Hematopoietic multipotent progenitor cell treated with erythropoietin and hydrocortisone succinate and interleukin-3 and kit ligand, for 17 days (in vitro differentiated cells): ENCODE results near the gene EYS.
"Not testable (repeated sequence)": the region's sequence is repeated elsewhere in the genome, so short reads cannot be mapped to it uniquely, and the experiment has no call there.

Experiments
- DNase-seq: peaks from one replicate; pipeline ENCODE4 v3.0.0-alpha.2; 2015; ENCODE audit warnings: low spot score

Gene EYS

DNA sequence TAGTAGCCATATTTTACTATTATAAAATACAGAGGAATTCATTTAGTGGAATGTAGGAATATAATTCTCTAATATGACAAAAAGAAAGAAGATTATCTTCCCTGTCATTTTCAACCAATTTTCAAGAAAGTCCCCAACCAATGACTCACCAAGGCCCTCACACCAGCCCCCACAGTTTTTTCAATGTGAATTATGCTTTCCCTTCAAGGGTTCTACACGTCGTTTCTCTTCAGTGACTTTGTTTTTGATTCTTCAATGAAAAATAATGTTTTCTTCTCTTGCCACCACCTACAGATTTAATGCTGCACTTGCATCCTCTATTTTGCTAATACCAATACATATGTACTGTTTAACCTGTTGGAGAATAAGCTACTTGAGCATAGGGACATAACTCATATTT, 1230.1 kb downstream of the EYS start:
- no peak for DNase-seq

DNA sequence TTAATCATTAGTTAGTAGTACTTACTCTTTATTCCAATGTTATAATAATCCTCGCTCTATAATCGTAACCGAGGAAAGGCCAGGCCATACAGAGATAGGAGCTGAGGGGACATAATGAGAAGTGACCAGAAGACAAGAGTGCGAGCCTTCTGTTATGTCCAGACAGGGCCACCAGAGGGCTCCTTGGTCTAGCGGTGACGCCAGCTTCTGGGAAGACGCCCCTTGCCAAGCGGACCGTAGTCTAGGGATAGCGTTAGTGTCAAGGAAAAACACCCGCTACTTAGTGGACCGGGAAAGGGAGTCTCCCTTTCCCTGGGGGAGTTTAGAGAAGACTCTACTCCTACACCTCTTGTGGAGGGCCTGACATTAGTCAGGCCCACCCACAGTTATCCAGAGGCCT, 1237.6 kb downstream of the EYS start:
- not testable (repeated sequence) for DNase-seq

DNA sequence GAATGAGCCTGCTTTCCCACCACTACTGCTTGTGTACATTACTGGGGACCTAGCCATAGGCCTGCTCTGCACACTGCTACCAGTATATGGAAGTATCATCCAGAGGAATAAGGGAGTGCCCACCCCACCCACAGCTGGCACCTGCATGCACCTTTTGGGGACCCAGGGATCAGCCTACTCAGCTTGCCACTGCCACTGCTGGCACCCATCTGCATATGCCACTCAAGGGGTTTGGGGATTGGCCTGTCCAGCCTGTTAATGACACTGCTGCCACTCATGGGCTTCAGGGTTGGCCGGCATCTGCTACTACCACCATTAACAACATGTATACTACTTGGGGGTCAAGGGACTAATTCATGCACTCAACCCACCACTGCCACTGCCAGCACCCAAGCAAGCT, 1239.4 kb downstream of the EYS start:
- DNase-seq, result no peak

DNA sequence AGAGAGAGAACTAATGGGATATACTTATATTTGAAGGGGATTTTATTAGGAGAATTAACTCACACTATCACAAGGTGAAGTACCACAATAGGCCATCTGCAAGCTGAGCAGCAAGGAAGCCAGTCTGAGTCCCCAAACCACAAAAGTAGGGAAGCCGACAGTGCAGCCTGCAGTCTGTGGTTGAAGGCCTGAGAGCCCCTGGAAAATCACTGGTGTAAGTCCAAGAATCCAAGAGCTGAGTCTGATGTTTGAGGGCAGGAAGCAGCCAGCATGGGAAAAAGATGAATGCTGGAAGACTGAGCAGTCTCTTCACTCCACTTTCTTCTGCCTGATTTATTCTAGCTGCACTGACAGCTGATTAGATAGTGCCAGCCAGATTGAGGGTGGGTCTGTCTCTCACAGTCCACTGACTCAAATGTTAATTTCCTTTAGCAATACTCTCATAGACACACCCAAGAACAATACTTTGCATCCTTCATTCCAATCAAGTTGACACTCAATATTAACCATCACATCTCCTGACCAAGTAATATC, 1247.5 kb downstream of the EYS start:
- DNase-seq, result no peak

DNA sequence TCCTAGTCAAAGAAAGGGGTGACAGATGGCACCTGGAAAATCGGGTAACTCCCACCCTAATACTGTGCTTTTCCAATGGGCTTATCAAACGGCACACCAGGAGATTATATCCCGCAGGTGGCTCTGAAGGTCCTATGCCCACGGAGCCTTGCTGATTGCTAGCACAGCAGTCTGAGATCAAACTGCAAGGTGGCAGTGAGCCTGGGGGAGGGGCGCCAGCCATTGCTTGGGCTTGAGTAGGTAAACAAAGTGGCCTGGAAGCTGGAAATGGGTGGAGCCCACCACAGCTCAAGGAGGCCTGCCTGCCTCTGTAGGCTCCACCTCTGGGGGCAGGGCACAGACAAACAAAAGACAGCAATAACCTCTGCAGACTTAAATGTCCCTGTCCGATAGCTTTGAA, 1258.9 kb downstream of the EYS start:
- DNase-seq, result not testable (repeated sequence)

DNA sequence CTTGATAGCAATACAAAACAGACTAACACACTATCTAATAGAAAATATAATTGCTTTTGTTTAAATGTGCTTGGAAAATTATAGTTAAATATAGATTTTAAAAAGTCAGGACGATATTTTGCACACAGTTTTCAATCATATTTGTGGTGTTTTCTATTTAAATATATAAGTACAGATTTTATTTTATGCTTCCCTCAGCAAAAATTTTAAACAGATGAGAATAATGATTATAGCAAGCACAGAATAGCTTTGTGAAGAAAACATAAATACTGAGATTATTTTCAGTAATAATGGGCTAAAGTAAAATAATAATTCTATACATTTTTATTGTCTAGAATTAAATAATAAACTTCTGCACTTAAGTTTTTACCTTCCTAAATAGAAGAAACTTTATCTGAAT, 1262.0 kb downstream of the EYS start:
- DNase-seq, result no peak

DNA sequence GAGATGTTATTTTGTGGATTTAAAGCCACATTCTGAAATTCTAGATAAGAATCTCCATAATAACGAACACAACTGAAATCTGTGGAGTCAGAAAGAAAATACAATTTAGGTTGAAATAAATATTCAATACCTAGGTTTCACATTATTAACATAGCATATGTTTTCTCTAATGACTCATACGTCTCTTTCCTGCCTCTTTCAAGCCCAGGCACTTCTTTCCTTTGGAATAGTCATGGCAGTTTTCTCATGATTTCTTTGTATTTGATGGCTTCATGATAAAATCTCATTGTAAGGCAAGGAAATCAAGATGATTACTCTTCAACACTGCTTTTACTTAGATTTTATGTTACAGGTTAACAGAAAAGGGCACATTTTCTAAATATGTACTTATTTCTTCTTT, 1267.8 kb downstream of the EYS start:
- no peak for DNase-seq

DNA sequence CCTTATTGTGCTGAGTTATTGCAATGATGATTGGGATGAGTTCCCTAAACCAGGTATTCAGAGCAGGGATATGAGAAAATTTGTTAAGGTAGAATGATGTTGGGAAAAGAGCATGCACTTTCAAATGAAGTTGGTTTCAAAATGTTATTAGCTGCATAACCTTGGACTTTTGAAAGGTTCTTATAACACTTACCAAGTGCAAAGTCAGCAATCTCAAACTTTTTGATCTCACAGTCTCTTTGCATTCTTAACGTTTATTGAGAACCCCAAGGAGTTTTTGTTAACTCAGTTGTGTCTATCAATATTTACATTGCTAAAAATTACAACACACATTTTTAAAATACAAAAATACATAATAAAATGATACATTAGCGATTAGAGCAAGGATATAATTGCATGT, 1269.0 kb downstream of the EYS start:
- no peak for DNase-seq

DNA sequence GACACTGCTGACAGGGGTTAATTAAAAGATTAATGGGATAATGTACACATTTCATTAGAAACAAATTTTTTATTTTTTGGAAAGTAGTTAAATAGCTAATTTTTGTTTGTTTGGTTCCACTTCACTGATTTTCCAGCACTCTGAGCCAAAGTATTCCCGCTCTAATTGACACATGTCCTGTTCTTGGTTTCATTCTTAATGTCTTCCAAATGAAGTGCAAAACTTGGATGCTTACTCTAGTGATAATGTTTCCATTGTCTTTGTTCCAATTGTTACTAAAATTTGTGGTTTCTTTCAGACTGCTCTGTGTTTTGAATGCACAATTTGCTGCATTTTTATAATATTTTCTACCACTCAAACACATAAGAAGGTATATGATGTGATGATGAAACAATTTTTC, 1277.1 kb downstream of the EYS start:
- no peak for DNase-seq

DNA sequence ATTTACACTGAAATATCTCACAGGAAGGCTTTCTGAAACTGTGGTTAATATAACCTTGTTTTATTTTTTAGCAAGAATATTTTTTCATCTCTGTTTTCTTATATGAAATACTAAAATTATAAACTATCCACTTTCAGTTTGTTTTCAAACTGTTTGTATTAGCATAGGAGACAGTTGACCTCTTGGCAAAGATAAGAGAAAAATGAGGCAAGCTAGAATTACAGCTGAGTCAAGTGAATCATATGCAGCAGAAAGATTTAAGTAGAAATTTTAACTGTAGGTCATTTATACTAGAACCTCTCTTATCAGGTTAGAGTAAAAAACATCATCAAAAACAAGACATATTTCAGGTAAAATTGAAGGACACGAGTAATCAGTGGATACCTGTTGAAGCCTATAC, 1278.8 kb downstream of the EYS start:
- DNase-seq, result no peak

DNA sequence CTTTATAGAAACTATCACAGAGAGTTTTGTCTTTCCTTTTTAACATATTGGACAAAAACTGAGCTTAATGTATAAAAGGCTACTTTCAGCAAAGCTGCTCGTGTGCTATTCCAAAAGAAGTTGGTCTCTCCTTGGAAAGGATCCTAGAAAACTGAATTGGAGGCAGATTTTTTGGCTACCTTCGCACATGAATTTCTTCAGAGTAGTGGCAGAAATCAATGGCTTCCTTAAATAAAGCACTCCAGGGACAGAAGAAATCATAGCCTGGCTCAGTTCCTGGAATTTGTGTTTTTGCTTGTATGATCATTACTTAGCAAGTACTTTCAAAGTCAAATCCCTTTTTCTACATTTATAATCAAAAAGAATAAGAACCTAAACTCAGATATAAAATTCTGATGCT, 1291.1 kb downstream of the EYS start:
- no peak for DNase-seq

DNA sequence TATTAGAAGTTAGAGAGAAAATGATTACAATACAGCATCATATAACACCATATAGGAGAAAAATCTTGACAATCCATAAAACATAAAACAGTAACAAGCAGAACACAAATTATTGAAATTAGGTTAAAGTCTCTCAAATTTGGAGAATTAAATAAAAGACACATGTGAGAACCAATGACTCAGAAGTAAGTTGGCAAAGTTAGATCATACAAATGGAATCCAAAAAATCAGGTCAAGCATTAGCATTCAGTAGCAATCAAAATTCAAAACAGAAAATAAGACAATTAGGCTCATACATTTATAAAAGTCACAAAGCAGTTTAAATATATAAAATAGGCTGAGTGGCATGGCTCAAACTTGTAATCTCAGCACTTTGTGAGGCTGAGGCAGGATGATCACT, 1295.8 kb downstream of the EYS start:
- DNase-seq, result no peak

DNA sequence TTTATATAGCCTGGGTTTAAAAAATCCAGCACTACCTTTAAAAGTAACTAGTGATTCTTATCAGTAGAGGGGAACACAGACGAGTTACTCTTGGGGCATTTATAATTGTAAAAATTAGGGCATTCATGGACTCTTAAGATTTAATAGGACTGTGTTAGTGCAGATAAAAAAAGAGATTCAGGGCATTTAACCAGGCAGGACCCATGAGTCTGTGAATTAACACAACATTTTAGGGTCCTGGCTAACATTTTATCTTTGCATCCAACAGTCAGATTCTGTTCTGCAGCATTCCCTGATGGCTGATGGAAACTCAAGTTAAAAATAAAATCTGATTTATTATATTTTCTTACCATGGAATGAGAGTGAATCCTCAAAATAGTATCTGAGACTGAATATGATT, 1297.1 kb downstream of the EYS start:
- DNase-seq, result no peak

DNA sequence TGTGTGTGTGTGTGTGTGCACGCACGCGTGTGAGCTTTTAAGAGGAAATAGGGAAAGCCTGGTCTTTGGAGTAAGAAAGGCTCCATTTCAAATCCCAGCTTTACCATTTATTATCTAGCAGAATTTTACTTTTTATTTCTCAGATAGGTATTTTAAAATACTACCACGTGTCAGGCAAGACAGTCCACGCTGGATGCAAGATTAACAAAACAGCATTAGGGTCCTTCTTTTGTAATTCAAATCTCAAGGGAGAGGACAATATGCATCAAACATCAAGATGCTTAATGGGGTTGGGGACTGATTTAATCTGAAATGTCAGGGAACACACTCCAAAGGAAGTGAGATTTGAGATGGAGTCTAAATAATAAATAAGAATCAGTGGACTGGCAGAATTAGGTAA, 1302.6 kb downstream of the EYS start:
- no peak for DNase-seq

DNA sequence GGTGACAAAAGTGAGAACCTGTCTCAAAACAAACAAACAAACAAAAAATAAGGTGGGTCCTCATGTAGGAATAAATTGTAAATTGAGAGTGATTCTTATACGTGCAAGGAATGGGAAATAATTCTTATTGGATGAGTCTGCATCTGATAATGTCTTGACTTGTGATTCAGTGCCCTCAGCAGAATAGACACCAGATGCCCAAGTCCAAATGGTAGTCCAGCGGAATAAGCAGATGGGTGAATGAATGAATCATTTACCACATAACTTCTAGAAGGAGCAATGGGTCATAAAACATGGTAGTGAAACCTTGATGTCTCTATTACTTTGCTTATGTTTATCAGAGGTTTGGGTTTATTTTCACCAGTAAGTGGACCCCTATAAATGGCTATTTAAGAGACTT, 1323.7 kb downstream of the EYS start:
- DNase-seq, result no peak

DNA sequence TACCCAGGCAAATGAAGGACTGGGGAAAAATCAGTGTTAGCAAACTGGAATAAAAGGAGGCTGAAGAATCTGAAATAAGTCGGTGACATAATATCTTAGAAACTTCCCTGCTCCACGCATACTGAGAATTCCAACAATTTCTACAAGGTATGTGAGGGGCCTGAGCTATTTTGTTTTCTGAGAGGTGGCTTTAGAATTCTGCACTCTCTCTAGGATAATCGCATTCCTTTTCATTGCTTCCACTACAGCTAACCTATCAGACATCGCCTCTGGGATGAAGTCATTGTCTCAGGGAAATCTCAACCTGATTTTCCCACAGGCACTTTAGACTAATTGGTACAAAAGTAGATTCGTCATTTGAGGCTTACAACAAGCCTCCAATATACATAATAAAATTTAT, 1330.6 kb downstream of the EYS start:
- DNase-seq, result no peak

DNA sequence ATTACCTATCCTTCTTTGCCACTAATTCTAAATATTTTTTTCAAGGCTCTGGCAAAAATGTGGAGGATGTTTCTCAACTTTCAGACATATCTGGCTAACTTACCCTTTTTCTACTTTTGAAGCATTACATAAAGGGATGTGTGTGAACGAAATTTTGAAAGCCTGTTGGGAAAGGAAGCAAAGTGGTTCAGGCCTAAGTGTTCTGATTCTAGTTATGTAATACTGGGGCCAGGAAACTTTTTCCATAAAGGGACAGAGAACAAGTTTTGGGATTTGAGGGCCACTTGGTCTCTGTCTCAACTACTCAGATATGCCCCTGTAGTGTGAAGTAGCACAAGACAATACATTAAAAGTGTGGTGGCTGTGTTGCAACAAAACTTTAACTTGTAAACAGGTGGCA, 1349.6 kb downstream of the EYS start:
- DNase-seq, result no peak

DNA sequence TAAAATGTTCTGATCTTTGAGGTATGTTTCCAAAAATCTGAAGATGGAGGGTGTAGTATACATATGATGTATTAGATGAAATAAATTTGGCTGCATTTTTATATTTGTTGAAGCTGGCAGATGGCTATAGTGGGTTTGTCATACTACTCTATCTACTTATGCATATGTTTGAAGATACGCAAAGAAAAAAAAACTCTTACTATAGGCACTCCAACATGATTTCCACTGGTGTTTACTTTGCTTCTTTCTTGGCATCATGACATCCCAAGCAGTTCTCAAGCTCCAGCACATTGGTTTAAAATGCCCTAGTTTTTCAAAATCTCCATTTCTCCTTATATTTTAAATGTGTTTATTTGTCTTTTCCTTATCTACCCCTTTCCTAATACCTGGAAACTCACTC, 1359.6 kb downstream of the EYS start:
- DNase-seq, result no peak

DNA sequence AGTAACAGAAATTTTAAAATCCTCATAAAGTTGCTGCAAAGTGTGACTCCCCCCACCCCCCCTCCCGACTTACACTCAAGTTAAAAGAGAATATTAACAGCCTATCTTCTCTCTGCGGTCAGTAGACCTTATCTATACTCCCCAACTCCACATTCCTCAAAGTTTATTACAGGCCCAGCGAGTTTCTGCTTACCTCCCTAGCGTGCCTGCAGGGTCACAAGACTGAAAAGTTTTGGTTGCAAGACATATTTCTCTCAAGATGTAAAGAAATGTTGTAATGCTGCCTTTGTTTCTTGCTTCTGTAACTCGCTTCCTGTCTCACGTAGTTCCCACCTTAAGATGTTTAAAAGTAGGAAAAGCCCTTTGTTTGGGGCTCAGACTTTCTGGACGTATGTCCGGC, 1371.8 kb downstream of the EYS start:
- no peak for DNase-seq

DNA sequence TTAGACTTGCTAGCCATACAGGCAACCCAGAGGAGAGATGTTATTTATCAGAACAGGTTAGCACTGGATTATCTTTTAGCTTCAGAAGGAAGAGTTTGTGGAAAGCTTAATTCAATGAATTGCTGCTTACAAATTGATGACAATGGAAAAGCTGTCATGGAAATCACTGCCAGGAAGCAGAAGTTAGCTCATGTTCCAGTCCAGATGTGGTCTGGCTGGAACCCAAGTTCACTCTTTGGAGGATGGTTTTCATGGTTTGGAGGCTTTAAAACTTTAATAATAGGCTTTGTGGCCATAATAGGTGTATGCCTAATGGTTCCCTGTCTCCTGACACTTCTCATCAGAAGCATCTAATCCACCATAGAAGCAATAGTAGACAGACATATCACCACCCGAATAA, 1372.4 kb downstream of the EYS start:
- DNase-seq, result no peak

DNA sequence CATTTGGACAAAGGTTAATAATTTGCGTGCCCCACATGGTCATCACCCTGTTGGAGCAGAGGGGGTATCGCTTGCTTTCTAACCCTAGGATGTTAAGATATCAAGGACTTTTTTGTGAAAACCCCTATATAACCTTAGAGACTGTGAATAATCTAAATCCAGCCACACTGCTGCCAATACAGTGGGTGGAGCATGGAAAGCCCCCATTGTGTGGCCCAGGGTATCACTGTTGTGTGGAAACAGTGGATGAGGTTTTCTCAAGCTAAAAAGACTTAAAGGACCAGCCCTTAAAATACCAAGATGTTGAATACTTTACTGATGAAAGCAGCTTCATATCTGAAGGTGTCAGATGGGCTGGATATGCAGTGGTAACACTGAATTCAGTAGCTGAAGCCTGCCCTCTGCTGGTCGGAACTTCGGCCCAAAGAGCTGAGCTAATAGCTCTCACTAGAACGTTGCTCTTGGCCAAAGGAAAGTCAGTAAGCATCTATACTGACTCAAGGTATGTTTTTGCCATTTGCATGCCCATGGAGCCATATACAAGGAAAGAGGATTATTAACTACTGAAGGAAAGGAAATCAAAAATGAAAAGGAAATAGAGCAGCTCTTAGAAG, 1376.2 kb downstream of the EYS start:
- no peak for DNase-seq

DNA sequence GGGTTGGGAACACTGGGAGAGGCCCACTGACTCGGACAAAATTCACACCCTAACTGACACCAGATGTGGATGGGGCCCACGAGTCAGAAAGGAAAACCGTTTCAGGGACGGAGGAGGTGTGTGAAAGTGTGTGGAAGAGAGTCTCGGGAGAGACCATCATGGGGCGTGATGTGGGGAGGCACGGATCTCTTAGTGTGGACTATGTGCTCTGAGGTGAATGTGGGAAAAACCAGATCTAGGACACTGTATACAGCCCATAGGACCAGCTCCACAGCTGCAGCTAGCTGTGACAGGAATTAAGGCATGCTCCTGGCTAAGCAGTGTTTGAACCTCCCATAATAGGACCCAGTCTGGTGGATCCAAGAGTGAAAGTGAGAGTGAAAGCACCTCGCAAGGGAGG, 1380.1 kb downstream of the EYS start:
- no peak for DNase-seq

DNA sequence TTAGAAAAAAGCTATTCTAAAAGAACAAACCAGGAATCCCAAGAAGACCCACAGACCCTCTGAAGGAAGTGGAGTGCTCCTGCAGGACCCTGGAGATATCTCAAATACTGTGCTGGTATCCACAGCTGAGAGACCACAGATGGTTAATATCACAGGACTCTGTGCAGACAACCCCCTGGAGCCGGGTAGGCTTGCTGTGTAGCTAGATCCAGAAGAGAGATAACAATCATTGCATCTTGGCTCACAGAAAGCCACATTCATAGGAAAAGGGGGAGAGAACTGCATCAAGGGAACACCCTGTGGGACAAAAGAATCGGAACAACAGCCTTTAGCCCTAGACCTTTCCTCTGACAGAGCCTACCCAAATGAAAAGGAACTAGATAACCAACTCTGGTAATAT, 1381.9 kb downstream of the EYS start:
- no peak for DNase-seq

DNA sequence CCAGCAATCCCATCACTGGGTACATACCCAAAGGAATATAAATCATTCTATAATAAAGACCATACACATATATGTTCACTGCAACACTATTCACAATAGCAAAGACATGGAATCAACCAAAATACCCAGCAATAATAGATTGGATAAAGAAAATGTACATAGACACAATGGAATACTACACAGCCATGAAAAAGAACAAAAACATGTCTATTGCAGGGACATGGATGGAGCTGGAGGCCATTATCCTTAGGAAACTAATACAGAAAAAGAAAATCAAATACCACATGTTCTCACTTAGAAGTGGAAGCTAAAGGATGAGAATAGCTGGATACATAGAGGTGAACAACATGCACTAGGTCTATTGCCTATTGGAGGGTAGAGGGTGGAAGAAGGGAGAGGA, 1396.8 kb downstream of the EYS start:
- no peak for DNase-seq
